K562 (cell line): ENCODE results near the gene JPT1. TPM values are rescaled to one million over a fixed set of nuclear protein-coding genes. Genes with fewer than 3 reads are reported as not detected.

Source experiments
- MGA ChIP-seq: fragments of 450-650 bp; IDR thresholded peaks from 2 replicates; pipeline ENCODE4 v1.6.1; 2016; ENCODE audit warnings: mild to moderate bottlenecking, moderate library complexity
- PBX2 ChIP-seq, 2 experiments: IDR thresholded peaks in 1 of 2; conservative IDR thresholded peaks in 1 of 2; 2 replicates each; pipeline ENCODE4 v1.6.1; 2016; ENCODE audit warnings: low read depth in 2 of 2, mild to moderate bottlenecking in 1 of 2, missing compliant biosample characterization in 1 of 2, missing genetic modification characterization in 1 of 2, moderate library complexity in 1 of 2
- PRDM10 ChIP-seq: fragments of 450-650 bp; IDR thresholded peaks from 2 replicates; pipeline ENCODE4 v1.6.1; 2018; ENCODE audit not compliant: partially characterized antibody
- TCF7L2 ChIP-seq: fragments of 150-350 bp; IDR thresholded peaks from 2 replicates; pipeline ENCODE4 v1.6.1; 2016; ENCODE audit warnings: low read depth, mild to moderate bottlenecking, low read length, moderate library complexity
- ZNF644 ChIP-seq: fragments of 200-800 bp; sonication (Bioruptor generic); IDR thresholded peaks from 2 replicates; pipeline ENCODE4 v1.6.1; 2016; ENCODE audit warnings: low read depth, missing genetic modification characterization, missing compliant biosample characterization
- ZNF766 ChIP-seq: fragments of 200-800 bp; sonication (Bioruptor generic); conservative IDR thresholded peaks from 2 replicates; pipeline ENCODE4 v1.6.1; 2016; ENCODE audit warnings: missing genetic modification characterization, missing compliant biosample characterization
- polyA plus RNA-seq, 8 experiments: library from polyadenylated mRNA; depleted of rRNA in 4 of 8; stranded (reverse) in 5 of 8; unstranded in 3 of 8; fragments of >200 nt; fragmentation: Nextera tagmentation in 2 of 8; fragmentation: Illumina TruSeq in 1 of 8; extraction: Ambion mirVana in 2 of 8; extraction: Trizol in 1 of 8; gene quantifications; 2 replicates each; pipeline versions ENCODE4 v1.2.1 to v1.2.3, GENCODE V29; 2011 to 2014; ENCODE audit warnings: inconsistent platforms in 1 of 8, missing spikeins in 1 of 8
- total RNA-seq, 7 experiments: library from RNA; depleted of rRNA in 6 of 7; stranded (reverse); fragments of >200 nt in 6 of 7; fragmentation: Illumina TruSeq in 2 of 7; extraction: Trizol in 2 of 7; gene quantifications; 2 replicates each; pipeline versions ENCODE4 v1.2.1 to v1.2.3, GENCODE V29; 2011 to 2021; ENCODE audit warnings: low replicate concordance in 1 of 7

Gene JPT1
- total and polyA plus RNA-seq, 9 of the 15 experiments (the other 6 are each of a cell fraction or from before 2014, with no cell fraction given): 56.7 to 292 (median 144) TPM

GRCh38 chr17:75152922-75153779 is 1.2 kb downstream of the JPT1 start (continued):
- TF ChIP-seq PBX2 (CRISPR knock-in tag; IDR thresholded peaks at IDR 0.05; ENCODE audit: low read depth) (no peak), PBX2 (tag; conservative IDR thresholded peaks at IDR 0.05; ENCODE audit: low read depth) (no peak), MGA (0 out of 2 replicates have a peak, but pooled peaks have one; percentile 0), ZNF766 (CRISPR knock-in tag) (peak; percentile 67; the same call in 1 of the 2 replicates), TCF7L2 (no peak), PRDM10 (no peak), ZNF644 (tag) (no peak)
